HL-60 (cell line): ENCODE results near the gene TSPAN1.

Experiments used
- CTCF ChIP-seq: IDR thresholded peaks from one replicate; pipeline ENCODE4 v1.5.1; 2011; ENCODE audit warnings: low read length, control low read depth, inconsistent platforms; ENCODE audit not compliant: insufficient read depth
- GABPA ChIP-seq: IDR thresholded peaks from 2 replicates; pipeline ENCODE4 v1.6.1; 2012; ENCODE audit warnings: low read depth
- POLR2AphosphoS5 ChIP-seq: IDR thresholded peaks from 2 replicates; pipeline ENCODE4 v1.6.1; 2012; ENCODE audit warnings: low read depth
- REST ChIP-seq: IDR thresholded peaks from 2 replicates; pipeline ENCODE4 v1.6.1; 2012; ENCODE audit warnings: low read depth; ENCODE audit not compliant: insufficient replicate concordance
- SPI1 ChIP-seq: IDR thresholded peaks from 2 replicates; pipeline ENCODE4 v1.6.1; 2012; ENCODE audit warnings: low read depth, mild to moderate bottlenecking, borderline replicate concordance

- TF ChIP-seq CTCF (no peak), POLR2AphosphoS5 (no peak), SPI1 (no peak), REST (no peak), GABPA (no peak)
Observed at GRCh38 chr1:46192171-46192570, 17.3 kb downstream of the TSPAN1 start.
